GM23338 (cell line): ENCODE data around the gene TMEM61. TPM values are rescaled to one million over a fixed set of nuclear protein-coding genes. Genes with fewer than 3 reads are reported as not detected.

Source experiments
- ATAC-seq: fragments of 200-7000 bp; cut with Tn5 transposase; 3 replicates; pipeline ENCODE4 v1.9.1; 2020
- DNase-seq: peaks from one replicate; pipeline ENCODE4 v3.0.0-alpha.2; 2015; ENCODE audit warnings: low spot score
- H2AFZ ChIP-seq: fragments of 200-600 bp; sonication (generic); 2 replicates; pipeline ENCODE4 v1.8.0; 2016; ENCODE audit warnings: antibody characterized with exemption, mild to moderate bottlenecking, moderate library complexity
- H3F3A ChIP-seq: fragments of 200-600 bp; sonication (generic); replicated peaks from 2 replicates; pipeline ENCODE4 v1.8.0; 2017; ENCODE audit warnings: antibody characterized with exemption, mixed run types, low read depth
- H3K27ac ChIP-seq: fragments of 200-600 bp; sonication (generic); 2 replicates; pipeline ENCODE4 v1.6.1; 2016; ENCODE audit warnings: low read depth
- H3K27me3 ChIP-seq: fragments of 200-600 bp; sonication (generic); 2 replicates; pipeline ENCODE4 v1.8.0; 2016; ENCODE audit warnings: mild to moderate bottlenecking, mixed run types, moderate library complexity; ENCODE audit not compliant: insufficient read depth
- H3K36me3 ChIP-seq: fragments of 200-600 bp; sonication (generic); 2 replicates; pipeline ENCODE4 v1.8.0; 2016; ENCODE audit warnings: mild to moderate bottlenecking; ENCODE audit not compliant: insufficient read depth
- H3K4me1 ChIP-seq: fragments of 200-600 bp; sonication (generic); 2 replicates; pipeline ENCODE4 v1.8.0; 2016; ENCODE audit warnings: mild to moderate bottlenecking, moderate library complexity; ENCODE audit not compliant: insufficient read depth
- H3K4me2 ChIP-seq: fragments of 200-600 bp; sonication (generic); 2 replicates; pipeline ENCODE4 v1.7.1; 2017; ENCODE audit warnings: mixed run types
- H3K4me3 ChIP-seq: fragments of 200-600 bp; sonication (generic); 2 replicates; pipeline ENCODE4 v1.6.1; 2016; ENCODE audit warnings: mixed run types
- H3K79me2 ChIP-seq: fragments of 200-600 bp; sonication (generic); replicated peaks from 2 replicates; pipeline ENCODE4 v1.8.0; 2017; ENCODE audit warnings: mild to moderate bottlenecking; ENCODE audit not compliant: insufficient read depth
- H3K9me2 ChIP-seq: fragments of 200-600 bp; sonication (generic); 2 replicates; pipeline ENCODE4 v1.8.0; 2017; ENCODE audit not compliant: insufficient read depth
- H4K20me1 ChIP-seq: fragments of 200-600 bp; sonication (generic); replicated peaks from 2 replicates; pipeline ENCODE4 v1.8.0; 2017; ENCODE audit warnings: mild to moderate bottlenecking; ENCODE audit not compliant: insufficient read depth
- H3K27ac Mint-ChIP-seq: 2 replicates; pipeline ENCODE4 v1.8.0; 2020; ENCODE audit warnings: inconsistent platforms, mild to moderate bottlenecking, moderate library complexity, mixed read lengths
- H3K27me3 Mint-ChIP-seq: 3 replicates; pipeline ENCODE4 v1.8.0; 2022; ENCODE audit warnings: low read depth, mild to moderate bottlenecking, moderate library complexity, mixed read lengths, inconsistent platforms; ENCODE audit not compliant: insufficient read depth, poor library complexity
- H3K36me3 Mint-ChIP-seq: 3 replicates; pipeline ENCODE4 v1.8.0; 2021; ENCODE audit warnings: low read depth, mild to moderate bottlenecking, inconsistent platforms, moderate library complexity, mixed read lengths
- H3K4me1 Mint-ChIP-seq: 3 replicates; pipeline ENCODE4 v1.8.0; 2020; ENCODE audit warnings: mild to moderate bottlenecking, inconsistent platforms, mixed read lengths
- H3K4me3 Mint-ChIP-seq: 3 replicates; pipeline ENCODE4 v1.8.0; 2021; ENCODE audit warnings: moderate library complexity, mild to moderate bottlenecking, inconsistent platforms, mixed read lengths
- H3K9me3 Mint-ChIP-seq: 3 replicates; pipeline ENCODE4 v1.8.0; 2020; ENCODE audit warnings: moderate library complexity, mild to moderate bottlenecking, inconsistent platforms, mixed read lengths
- CREB1 ChIP-seq: fragments of 250-450 bp; sonication (Bioruptor Pico); IDR thresholded peaks from 2 replicates; pipeline ENCODE4 v1.5.0; 2020; ENCODE audit warnings: low read depth, mild to moderate bottlenecking, moderate library complexity
- EZH2 ChIP-seq: fragments of 200-600 bp; sonication (generic); IDR thresholded peaks from one replicate; pipeline ENCODE4 v1.8.0; 2017; ENCODE audit warnings: antibody characterized with exemption, mild to moderate bottlenecking, low read depth; ENCODE audit not compliant: unreplicated experiment
- JUNB ChIP-seq: IDR thresholded peaks from one replicate; pipeline ENCODE4 v1.6.1; 2016; ENCODE audit warnings: antibody characterized with exemption; ENCODE audit not compliant: unreplicated experiment
- POLR2AphosphoS5 ChIP-seq: IDR thresholded peaks from 2 replicates; pipeline ENCODE4 v1.6.1; 2016; ENCODE audit warnings: antibody characterized with exemption, low read depth
- ZNF114 ChIP-seq: fragments of 250-450 bp; sonication (Bioruptor Pico); IDR thresholded peaks from 2 replicates; pipeline ENCODE4 v1.5.0; 2020; ENCODE audit warnings: mild to moderate bottlenecking, moderate library complexity
- polyA plus RNA-seq: library from polyadenylated mRNA; unstranded; fragments of >200 nt; fragmentation: Nextera tagmentation; extraction: Ambion mirVana; gene quantifications from 2 replicates; pipeline ENCODE4 v1.2.1, GENCODE V29; 2016
- total RNA-seq: library from RNA; depleted of rRNA; stranded (reverse); fragments of >200 nt; shearing (Covaris generic); gene quantifications from 2 replicates; pipeline ENCODE4 v1.2.3, GENCODE V29; 2014
- TF ChIP-seq, protein P1 (sequence below), 2 experiments: fragments of 200-600 bp in 1 of 2; sonication (generic) in 1 of 2; conservative IDR thresholded peaks; 2 replicates each; pipeline versions ENCODE4 v1.5.1 to v1.6.1; 2016 to 2017; ENCODE audit warnings: antibody characterized with exemption in 2 of 2, low read depth in 2 of 2, mild to moderate bottlenecking in 2 of 2, moderate library complexity in 1 of 2
- TF ChIP-seq, protein P2 (sequence below): fragments of 250-450 bp; sonication (Bioruptor Pico); IDR thresholded peaks from 2 replicates; pipeline ENCODE4 v1.5.0; 2020; ENCODE audit warnings: mild to moderate bottlenecking, moderate library complexity
- TF ChIP-seq, protein P3 (sequence below): IDR thresholded peaks from 2 replicates; pipeline ENCODE4 v1.6.1; 2016; ENCODE audit warnings: antibody characterized with exemption

Gene TMEM61
- total and polyA plus RNA-seq, 2 experiments from 2014 or later: 2.0 to 3.6 TPM

DNA sequence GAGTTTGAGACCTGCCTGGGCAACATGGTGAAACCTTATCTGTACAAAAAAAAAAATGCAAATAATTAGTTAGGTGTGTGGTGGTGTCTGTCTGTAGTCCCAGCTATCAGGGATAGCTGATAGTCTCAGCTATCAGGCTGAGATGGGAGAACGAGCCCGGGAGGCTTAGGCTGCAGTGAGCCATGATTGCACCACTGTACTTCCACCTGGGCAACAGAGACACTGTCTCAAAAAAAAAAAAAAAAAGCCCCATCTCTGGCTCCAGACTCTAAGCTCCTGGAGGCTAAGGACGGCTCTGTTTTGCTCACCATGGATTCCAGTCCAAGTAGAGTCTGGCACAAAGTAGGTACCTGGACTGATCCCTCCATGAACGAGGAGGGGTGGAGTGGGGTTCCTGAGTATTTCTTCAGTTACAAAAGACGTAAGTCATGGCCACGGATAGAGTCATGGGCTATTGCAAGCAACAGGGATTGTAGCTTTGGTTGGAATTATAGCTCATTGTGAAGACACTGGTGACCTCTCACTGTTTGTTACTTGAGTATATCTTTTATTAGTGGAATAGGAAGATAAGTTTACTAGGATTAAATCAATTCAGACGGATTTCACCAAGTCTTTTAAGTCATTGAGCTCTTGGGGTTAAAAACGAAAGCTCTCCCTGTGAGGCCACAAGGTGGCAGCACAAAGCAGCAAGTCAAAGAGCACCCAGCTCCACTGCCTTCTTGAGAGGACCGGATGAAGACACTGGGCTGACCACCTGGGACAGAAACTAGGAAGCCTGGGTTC is 35.6 kb upstream of the TMEM61 start:
- H3K27ac ChIP-seq: no peak overlapping the region
- peaks cover 8% of the 10 kb centered on the region for H3K27me3 Mint-ChIP-seq
- peak; percentile 93 for DNase-seq
- peaks cover 5% of the 10 kb centered on the region; the same call in 2 of the 3 replicates for H3K9me3 Mint-ChIP-seq
- H3K4me2 ChIP-seq: no peak overlapping the region
- TF ChIP-seq EZH2: no peak
- TF ChIP-seq, protein P1, sequence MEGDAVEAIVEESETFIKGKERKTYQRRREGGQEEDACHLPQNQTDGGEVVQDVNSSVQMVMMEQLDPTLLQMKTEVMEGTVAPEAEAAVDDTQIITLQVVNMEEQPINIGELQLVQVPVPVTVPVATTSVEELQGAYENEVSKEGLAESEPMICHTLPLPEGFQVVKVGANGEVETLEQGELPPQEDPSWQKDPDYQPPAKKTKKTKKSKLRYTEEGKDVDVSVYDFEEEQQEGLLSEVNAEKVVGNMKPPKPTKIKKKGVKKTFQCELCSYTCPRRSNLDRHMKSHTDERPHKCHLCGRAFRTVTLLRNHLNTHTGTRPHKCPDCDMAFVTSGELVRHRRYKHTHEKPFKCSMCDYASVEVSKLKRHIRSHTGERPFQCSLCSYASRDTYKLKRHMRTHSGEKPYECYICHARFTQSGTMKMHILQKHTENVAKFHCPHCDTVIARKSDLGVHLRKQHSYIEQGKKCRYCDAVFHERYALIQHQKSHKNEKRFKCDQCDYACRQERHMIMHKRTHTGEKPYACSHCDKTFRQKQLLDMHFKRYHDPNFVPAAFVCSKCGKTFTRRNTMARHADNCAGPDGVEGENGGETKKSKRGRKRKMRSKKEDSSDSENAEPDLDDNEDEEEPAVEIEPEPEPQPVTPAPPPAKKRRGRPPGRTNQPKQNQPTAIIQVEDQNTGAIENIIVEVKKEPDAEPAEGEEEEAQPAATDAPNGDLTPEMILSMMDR (conservative IDR thresholded peaks at IDR 0.05; ENCODE audit: low read depth in 2 of 2): peak; percentile 92 to 96
- H3K27ac Mint-ChIP-seq: no peak overlapping the region
- H3K4me3 Mint-ChIP-seq: no peak overlapping the region
- H3K36me3 ChIP-seq: no peaks in the 10 kb centered on the region
- 0 out of 2 replicates have a peak, but pooled peaks cover 3% of the 10 kb centered on the region for H3K9me2 ChIP-seq
- peaks cover 5% of the 10 kb centered on the region; the same call in 2 of the 3 replicates for H3K4me1 Mint-ChIP-seq
- no peaks in the 10 kb centered on the region for H3K79me2 ChIP-seq
- peaks cover 3% of the 10 kb centered on the region for H3K4me1 ChIP-seq
- H4K20me1 ChIP-seq: no peaks in the 10 kb centered on the region
- no peaks in the 10 kb centered on the region for H3K27me3 ChIP-seq
- H3F3A ChIP-seq: no peaks in the 10 kb centered on the region
- H3K36me3 Mint-ChIP-seq: no peaks in the 10 kb centered on the region
- no peak overlapping the region for H2AFZ ChIP-seq
- no peak overlapping the region for H3K4me3 ChIP-seq
- ATAC-seq: peak; percentile 93

DNA sequence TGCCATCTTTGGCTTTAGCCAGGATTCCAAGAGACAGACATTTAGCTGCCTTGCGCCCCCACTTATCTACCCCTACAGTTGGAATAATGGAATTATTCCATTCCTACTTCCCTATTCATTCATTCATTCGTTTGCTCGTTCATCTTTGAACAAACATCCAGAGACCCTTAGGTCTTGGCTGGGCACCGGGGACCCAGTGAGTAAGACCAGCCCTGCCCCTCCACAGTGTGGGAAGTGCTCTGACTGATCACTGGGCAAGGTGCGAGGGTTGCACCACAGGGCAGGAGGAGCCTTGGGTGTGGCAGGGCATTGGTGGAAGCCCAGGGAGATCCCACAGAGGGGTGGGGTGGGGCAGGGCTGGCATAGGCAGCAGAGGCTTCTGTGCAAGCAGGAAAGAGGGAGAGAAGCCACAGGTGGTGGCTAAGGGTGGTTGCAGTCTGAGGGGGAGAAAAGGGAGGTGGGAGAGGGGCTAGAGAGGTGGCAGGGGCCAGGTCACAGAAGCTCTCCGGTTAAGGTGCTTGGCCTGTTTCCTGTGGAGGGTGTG is 35.0 kb upstream of the TMEM61 start:
- peaks cover 13% of the 10 kb centered on the region for H3K27me3 Mint-ChIP-seq
- H3K4me3 Mint-ChIP-seq: no peak overlapping the region
- H3K27ac ChIP-seq: no peak overlapping the region
- no peaks in the 10 kb centered on the region for H3K36me3 Mint-ChIP-seq
- H3K27me3 ChIP-seq: no peaks in the 10 kb centered on the region
- peaks cover 3% of the 10 kb centered on the region; the same call in 1 of the 2 replicates for H3K4me1 ChIP-seq
- H3K9me3 Mint-ChIP-seq: peaks cover 5% of the 10 kb centered on the region; the same call in 2 of the 3 replicates
- 0 out of 2 replicates have a peak, but pooled peaks cover 3% of the 10 kb centered on the region for H3K9me2 ChIP-seq
- H3K79me2 ChIP-seq: no peaks in the 10 kb centered on the region
- peaks cover 6% of the 10 kb centered on the region; the same call in 2 of the 3 replicates for H3K4me1 Mint-ChIP-seq
- ATAC-seq (no peak), DNase-seq (no peak)
- no peaks in the 10 kb centered on the region for H3F3A ChIP-seq
- H3K27ac Mint-ChIP-seq: no peak overlapping the region
- no peak overlapping the region for H3K4me3 ChIP-seq
- no peaks in the 10 kb centered on the region for H4K20me1 ChIP-seq
- no peak overlapping the region for H2AFZ ChIP-seq
- no peaks in the 10 kb centered on the region for H3K36me3 ChIP-seq
- H3K4me2 ChIP-seq: no peak overlapping the region
- TF ChIP-seq CREB1 (CRISPR knock-in tag) (no peak), ZNF114 (CRISPR knock-in tag) (no peak), POLR2AphosphoS5 (no peak), JUNB (no peak), EZH2 (no peak)
- TF ChIP-seq, protein P1 (conservative IDR thresholded peaks at IDR 0.05; ENCODE audit: low read depth in 2 of 2): no peak
- TF ChIP-seq, protein P2, sequence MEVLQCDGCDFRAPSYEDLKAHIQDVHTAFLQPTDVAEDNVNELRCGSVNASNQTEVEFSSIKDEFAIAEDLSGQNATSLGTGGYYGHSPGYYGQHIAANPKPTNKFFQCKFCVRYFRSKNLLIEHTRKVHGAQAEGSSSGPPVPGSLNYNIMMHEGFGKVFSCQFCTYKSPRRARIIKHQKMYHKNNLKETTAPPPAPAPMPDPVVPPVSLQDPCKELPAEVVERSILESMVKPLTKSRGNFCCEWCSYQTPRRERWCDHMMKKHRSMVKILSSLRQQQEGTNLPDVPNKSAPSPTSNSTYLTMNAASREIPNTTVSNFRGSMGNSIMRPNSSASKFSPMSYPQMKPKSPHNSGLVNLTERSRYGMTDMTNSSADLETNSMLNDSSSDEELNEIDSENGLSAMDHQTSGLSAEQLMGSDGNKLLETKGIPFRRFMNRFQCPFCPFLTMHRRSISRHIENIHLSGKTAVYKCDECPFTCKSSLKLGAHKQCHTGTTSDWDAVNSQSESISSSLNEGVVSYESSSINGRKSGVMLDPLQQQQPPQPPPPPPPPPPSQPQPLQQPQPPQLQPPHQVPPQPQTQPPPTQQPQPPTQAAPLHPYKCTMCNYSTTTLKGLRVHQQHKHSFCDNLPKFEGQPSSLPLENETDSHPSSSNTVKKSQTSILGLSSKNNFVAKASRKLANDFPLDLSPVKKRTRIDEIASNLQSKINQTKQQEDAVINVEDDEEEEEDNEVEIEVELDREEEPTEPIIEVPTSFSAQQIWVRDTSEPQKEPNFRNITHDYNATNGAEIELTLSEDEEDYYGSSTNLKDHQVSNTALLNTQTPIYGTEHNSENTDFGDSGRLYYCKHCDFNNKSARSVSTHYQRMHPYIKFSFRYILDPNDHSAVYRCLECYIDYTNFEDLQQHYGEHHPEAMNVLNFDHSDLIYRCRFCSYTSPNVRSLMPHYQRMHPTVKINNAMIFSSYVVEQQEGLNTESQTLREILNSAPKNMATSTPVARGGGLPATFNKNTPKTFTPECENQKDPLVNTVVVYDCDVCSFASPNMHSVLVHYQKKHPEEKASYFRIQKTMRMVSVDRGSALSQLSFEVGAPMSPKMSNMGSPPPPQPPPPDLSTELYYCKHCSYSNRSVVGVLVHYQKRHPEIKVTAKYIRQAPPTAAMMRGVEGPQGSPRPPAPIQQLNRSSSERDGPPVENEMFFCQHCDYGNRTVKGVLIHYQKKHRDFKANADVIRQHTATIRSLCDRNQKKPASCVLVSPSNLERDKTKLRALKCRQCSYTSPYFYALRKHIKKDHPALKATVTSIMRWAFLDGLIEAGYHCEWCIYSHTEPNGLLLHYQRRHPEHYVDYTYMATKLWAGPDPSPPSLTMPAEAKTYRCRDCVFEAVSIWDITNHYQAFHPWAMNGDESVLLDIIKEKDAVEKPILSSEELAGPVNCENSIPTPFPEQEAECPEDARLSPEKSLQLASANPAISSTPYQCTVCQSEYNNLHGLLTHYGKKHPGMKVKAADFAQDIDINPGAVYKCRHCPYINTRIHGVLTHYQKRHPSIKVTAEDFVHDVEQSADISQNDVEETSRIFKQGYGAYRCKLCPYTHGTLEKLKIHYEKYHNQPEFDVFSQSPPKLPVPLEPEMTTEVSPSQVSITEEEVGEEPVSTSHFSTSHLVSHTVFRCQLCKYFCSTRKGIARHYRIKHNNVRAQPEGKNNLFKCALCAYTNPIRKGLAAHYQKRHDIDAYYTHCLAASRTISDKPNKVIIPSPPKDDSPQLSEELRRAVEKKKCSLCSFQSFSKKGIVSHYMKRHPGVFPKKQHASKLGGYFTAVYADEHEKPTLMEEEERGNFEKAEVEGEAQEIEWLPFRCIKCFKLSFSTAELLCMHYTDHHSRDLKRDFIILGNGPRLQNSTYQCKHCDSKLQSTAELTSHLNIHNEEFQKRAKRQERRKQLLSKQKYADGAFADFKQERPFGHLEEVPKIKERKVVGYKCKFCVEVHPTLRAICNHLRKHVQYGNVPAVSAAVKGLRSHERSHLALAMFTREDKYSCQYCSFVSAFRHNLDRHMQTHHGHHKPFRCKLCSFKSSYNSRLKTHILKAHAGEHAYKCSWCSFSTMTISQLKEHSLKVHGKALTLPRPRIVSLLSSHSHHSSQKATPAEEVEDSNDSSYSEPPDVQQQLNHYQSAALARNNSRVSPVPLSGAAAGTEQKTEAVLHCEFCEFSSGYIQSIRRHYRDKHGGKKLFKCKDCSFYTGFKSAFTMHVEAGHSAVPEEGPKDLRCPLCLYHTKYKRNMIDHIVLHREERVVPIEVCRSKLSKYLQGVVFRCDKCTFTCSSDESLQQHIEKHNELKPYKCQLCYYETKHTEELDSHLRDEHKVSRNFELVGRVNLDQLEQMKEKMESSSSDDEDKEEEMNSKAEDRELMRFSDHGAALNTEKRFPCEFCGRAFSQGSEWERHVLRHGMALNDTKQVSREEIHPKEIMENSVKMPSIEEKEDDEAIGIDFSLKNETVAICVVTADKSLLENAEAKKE (CRISPR knock-in tag): no peak
- TF ChIP-seq, protein P3, sequence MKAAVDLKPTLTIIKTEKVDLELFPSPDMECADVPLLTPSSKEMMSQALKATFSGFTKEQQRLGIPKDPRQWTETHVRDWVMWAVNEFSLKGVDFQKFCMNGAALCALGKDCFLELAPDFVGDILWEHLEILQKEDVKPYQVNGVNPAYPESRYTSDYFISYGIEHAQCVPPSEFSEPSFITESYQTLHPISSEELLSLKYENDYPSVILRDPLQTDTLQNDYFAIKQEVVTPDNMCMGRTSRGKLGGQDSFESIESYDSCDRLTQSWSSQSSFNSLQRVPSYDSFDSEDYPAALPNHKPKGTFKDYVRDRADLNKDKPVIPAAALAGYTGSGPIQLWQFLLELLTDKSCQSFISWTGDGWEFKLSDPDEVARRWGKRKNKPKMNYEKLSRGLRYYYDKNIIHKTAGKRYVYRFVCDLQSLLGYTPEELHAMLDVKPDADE: no peak
